Muscle of arm (tissue), 12 donors: Measurements from ENCODE around the gene CRYBB3. TPM values are rescaled to one million over a fixed set of nuclear protein-coding genes. Genes with fewer than 3 reads are reported as not detected.

Experiments used
- polyA plus RNA-seq, 12 donors: library from polyadenylated mRNA; unstranded; fragments of 120-200 nt; gene quantifications; one replicate each; pipeline ENCODE4 v1.2.1, GENCODE V29; 2013; ENCODE audit not compliant: insufficient read length in 12 of 12

CRYBB3 gene
- polyA plus RNA-seq, 12 donors, result 0.19 to 0.62 (median 0.29) TPM; not detected in 5

Other genes with a start within 250 kb of the CRYBB3 start
- 10 to 100 TPM in 11 of 12 donors, not detected in 1; 22.8 to 48.6 (median 33.3) TPM for gene KIAA1671, start 247.1 kb upstream of the CRYBB3 start, polyA plus RNA-seq
- gene CRYBB2, start 19.8 kb downstream of the CRYBB3 start, polyA plus RNA-seq, result under 1 TPM in 5 of 12 donors, not detected in 7; 0.26 to 0.56 (median 0.37) TPM